HG03442 (cell line): Measurements from ENCODE around the gene TMEM125.

Experiments
- ATAC-seq: cut with Tn5 transposase; IDR thresholded peaks from one replicate; pipeline ENCODE4 v1.9.1; 2021; ENCODE audit warnings: mild to moderate bottlenecking, moderate library complexity; ENCODE audit not compliant: unreplicated experiment

The TMEM125 gene

DNA sequence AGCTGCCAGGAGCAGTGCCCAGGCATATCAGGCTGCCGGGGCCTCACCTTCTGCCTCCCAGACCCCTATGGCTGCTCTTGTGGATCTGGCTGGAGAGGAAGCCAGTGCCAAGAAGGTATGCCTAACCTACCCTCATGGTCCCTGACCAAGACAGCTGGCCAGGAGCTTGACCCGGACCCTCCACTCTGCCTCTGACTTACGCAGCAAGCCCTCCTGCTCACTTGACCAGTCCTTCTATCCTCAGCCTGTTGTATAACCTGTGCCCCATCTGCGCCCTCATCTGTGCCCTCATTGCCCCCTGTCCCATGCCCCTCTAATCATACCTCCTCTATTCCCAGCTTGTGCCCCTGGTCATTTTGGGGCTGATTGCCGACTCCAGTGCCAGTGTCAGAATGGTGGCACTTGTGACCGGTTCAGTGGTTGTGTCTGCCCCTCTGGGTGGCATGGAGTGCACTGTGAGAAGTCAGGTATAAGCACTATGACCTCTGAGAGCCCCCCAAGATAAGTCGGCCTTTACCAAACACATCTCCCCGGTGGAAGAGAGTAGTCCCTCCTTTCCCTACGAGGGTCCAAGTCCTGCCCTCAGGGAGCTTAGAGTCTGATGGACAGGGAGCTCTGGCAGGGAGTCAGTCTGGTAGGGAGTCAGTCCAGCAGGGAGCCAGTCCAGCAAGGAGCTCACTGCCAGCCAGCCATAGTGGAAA, 37.8 kb downstream of the TMEM125 start:
- ATAC-seq = no peak

DNA sequence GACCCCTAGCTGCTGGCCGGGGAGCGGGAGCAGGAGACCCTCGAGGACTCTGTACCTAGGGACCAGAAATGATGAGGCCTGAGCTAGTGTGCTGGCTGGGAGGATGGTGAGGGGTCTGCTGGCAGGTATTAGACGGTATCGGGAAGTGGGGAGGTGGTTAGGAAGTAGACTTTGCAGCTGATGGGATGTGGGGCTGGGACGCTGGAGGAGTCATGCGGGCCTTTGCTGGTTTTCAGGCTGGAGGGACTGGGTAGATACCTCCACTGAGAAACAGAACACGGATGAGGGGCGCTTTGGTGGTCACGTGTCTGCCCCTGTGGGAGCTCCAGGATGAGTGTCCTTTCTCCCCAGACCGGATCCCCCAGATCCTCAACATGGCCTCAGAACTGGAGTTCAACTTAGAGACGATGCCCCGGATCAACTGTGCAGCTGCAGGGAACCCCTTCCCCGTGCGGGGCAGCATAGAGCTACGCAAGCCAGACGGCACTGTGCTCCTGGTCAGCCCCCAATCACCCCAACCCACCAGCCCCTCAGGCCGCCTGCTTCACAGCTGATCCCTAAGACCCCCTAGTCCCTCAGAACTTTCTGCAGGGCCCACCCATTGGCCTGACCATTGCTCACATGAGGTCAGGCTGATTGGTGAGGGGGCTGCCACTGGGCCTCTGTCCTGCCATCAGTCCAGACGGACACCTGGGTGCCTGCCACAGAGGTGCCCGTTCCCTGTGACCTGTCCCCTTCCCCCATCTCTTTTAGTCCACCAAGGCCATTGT, 39.0 kb downstream of the TMEM125 start:
- ATAC-seq = no peak

- ATAC-seq = no peak
These were observed 39.7 kb downstream of the TMEM125 start for GRCh38 chr1:43309405-43310025.

GRCh38 chr1:43311521-43311920, 41.7 kb downstream of the TMEM125 start:
- ATAC-seq = no peak

GRCh38 chr1:43312212-43312623, 42.4 kb downstream of the TMEM125 start:
- no peak for ATAC-seq

- no peak for ATAC-seq
These were observed 43.1 kb downstream of the TMEM125 start for GRCh38 chr1:43312663-43313515.

DNA sequence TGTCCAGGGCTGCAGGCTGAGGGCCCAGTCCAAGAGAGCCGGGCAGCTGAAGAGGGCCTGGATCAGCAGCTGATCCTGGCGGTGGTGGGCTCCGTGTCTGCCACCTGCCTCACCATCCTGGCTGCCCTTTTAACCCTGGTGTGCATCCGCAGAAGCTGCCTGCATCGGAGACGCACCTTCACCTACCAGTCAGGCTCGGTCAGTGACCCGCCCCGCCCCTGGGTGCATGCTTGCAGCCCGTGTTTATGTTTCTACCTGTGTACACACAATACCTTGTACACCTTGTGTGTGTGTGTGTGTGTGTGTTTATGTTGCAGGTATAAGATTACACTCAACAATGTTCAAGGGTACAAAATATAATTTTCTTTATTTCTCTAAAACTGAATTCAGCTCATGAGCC, 44.0 kb downstream of the TMEM125 start:
- ATAC-seq = no peak

GRCh38 chr1:43314233-43314632, 44.5 kb downstream of the TMEM125 start:
- no peak for ATAC-seq

DNA sequence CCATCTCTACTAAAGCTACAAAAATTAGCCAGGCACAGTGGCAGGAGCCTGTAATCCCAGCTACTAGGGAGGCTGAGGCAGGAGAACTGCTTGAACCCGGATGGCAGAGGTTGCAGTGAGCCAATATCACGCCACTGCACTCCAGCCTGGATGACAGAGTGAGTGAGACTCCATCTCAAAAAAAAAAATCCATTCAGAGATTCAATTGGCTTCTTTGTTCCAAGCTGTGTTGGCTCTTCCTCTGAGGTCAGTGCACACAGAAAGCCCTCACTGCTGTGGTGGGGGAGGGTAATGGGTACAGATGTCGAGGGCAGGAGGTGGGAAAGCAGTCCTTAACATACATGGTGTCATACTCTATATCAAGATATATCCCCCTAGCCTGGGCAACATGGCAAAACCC, 45.7 kb downstream of the TMEM125 start:
- ATAC-seq = no peak

- ATAC-seq = no peak
These were observed 46.4 kb downstream of the TMEM125 start for GRCh38 chr1:43315963-43316737.

- no peak for ATAC-seq
These were observed 47.1 kb downstream of the TMEM125 start for GRCh38 chr1:43316738-43317520.

DNA sequence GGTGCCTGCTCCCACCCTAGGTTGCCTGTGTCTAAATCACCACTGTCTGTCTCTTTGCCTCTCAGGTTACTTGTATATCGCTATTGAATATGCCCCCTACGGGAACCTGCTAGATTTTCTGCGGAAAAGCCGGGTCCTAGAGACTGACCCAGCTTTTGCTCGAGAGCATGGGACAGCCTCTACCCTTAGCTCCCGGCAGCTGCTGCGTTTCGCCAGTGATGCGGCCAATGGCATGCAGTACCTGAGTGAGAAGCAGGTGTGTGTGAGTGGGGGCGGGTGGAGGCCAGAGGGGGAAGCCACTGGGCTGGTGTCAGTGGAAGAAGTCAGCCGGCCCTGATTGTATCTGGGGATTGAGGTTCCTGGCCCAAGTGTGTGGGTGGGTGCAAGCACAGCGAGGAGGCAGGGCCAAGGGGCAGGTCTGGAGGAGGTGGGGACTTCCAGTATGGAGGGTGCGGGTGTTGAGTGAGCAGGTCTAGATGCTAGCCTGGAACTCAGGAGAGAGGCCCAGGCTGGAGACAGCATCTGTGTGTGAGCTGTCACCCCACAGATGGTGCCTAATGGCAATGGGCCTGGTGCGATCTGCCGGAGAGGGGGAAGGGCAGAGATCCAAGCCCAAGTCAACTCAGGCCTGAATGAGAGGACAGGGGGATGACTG, 48.2 kb downstream of the TMEM125 start:
- ATAC-seq = no peak

DNA sequence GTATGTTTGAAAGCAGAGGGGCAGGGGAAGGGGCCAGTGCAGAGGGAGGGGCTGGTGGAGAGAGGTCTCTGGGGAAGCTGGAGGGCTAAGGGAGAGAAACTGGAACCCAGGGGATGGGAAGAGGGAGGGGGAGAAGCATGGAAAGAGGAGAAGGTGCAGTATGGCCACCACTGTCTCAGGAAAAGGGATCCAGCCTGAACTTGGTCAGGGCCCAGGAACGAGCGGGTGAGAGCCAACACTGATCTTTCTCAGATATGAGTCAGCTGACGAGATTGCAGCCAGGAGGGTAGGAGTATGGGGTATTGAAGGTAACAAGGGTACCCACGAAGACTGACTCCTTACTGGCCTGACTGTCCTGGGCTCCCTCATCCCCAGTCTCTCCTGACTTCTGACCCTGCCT, 49.0 kb downstream of the TMEM125 start:
- no peak for ATAC-seq

DNA sequence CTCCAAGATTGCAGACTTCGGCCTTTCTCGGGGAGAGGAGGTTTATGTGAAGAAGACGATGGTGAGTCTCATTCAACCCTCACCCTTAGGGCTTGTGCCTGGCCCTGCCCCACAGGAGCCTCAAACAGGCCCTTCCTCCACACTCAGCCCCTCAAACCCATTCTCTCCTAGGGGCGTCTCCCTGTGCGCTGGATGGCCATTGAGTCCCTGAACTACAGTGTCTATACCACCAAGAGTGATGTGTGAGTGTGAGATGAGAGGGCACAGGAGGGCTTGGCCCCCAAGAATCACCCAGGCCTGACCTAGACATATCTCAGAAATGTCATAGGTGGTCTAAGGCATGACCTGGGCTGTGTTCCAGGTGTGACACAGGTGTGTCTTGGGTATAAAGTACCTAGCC, 49.5 kb downstream of the TMEM125 start:
- ATAC-seq = no peak

GRCh38 chr1:43319766-43320165, 50.0 kb downstream of the TMEM125 start:
- ATAC-seq = no peak

DNA sequence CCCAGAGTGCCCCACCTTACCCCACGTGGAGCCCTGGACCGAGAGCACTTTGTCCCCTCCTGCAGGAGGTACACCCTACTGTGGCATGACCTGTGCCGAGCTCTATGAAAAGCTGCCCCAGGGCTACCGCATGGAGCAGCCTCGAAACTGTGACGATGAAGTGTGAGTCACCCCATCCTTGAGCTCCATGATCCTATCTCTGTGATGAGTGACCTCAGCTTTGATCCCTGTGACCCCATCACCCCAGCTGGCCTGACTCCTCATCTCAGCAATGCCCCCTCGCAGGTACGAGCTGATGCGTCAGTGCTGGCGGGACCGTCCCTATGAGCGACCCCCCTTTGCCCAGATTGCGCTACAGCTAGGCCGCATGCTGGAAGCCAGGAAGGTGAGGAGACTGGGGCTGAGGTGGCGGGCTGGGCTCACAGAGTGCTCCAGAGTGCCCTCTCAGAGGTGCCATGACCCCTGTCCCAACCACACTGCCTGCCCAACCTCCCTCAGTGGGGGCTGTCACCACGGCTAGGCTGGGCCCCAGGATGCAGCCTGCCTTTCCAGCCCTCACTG, 51.6 kb downstream of the TMEM125 start:
- ATAC-seq = no peak

DNA sequence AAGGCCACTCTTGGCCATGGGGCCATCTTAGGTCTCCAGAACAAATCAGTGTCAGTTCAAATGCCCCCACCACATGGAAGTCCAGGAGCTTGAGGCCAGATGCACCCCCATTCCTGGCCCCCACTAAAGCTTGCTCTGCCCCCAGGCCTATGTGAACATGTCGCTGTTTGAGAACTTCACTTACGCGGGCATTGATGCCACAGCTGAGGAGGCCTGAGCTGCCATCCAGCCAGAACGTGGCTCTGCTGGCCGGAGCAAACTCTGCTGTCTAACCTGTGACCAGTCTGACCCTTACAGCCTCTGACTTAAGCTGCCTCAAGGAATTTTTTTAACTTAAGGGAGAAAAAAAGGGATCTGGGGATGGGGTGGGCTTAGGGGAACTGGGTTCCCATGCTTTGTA, 52.7 kb downstream of the TMEM125 start:
- ATAC-seq = no peak
